Neural cell (in vitro differentiated cells): ENCODE measurements around the gene ITGA1. TPM values are rescaled to one million over a fixed set of nuclear protein-coding genes. Genes with fewer than 3 reads are reported as not detected.

Source experiments
- H2AFZ ChIP-seq: fragments of 200-600, 300-800 bp; sonication (generic), shearing (Covaris generic); 2 replicates; pipeline ENCODE4 v1.6.0; 2014; ENCODE audit warnings: low read depth, mild to moderate bottlenecking, antibody characterized with exemption, low read length, moderate library complexity
- H3F3A ChIP-seq: fragments of 200-600 bp; shearing (Covaris generic); 2 replicates; pipeline ENCODE4 v1.6.1; 2016; ENCODE audit warnings: mild to moderate bottlenecking, moderate library complexity, mixed read lengths, antibody characterized with exemption, low read length; ENCODE audit not compliant: insufficient read depth, poor library complexity, severe bottlenecking
- H3K27ac ChIP-seq: fragments of 200-600, 300-800 bp; sonication (generic), shearing (Covaris generic); 2 replicates; pipeline ENCODE4 v1.5.1; 2014; ENCODE audit warnings: mild to moderate bottlenecking, low read length, moderate library complexity
- H3K27me3 ChIP-seq: fragments of 300-800, 200-600 bp; sonication (generic), shearing (Covaris generic); 2 replicates; pipeline ENCODE4 v1.6.0; 2014; ENCODE audit warnings: mild to moderate bottlenecking, low read depth, low read length, moderate library complexity; ENCODE audit not compliant: insufficient read depth
- H3K36me3 ChIP-seq: fragments of 300-800, 200-600 bp; sonication (generic), shearing (Covaris generic); 2 replicates; pipeline ENCODE4 v1.5.1; 2014; ENCODE audit warnings: mild to moderate bottlenecking, antibody characterized with exemption, low read length, moderate library complexity; ENCODE audit not compliant: insufficient read depth
- H3K4me2 ChIP-seq: fragments of 300-800, 200-600 bp; sonication (generic), shearing (Covaris generic); 2 replicates; pipeline ENCODE4 v1.6.0; 2014; ENCODE audit warnings: mild to moderate bottlenecking, low read length
- H3K4me3 ChIP-seq: fragments of 300-800, 200-600 bp; sonication (generic), shearing (Covaris generic); 2 replicates; pipeline ENCODE4 v1.5.1; 2014; ENCODE audit warnings: mild to moderate bottlenecking, low read length, moderate library complexity
- H3K79me2 ChIP-seq: fragments of 200-600 bp; shearing (Covaris generic); replicated peaks from 2 replicates; pipeline ENCODE4 v1.6.0; 2014; ENCODE audit warnings: mild to moderate bottlenecking, low read length, moderate library complexity; ENCODE audit not compliant: insufficient read depth
- H3K9ac ChIP-seq: fragments of 300-800, 200-600 bp; sonication (generic), shearing (Covaris generic); 2 replicates; pipeline ENCODE4 v1.6.1; 2016; ENCODE audit warnings: mild to moderate bottlenecking, low read length, mixed read lengths
- H3K9me2 ChIP-seq: fragments of 200-600 bp; shearing (Covaris generic); 2 replicates; pipeline ENCODE4 v1.6.1; 2016; ENCODE audit warnings: mild to moderate bottlenecking, low read length, mixed read lengths; ENCODE audit not compliant: insufficient read depth
- H3K9me3 ChIP-seq: fragments of 200-600, 300-800 bp; sonication (generic), shearing (Covaris generic); 2 replicates; pipeline ENCODE4 v1.6.1; 2016; ENCODE audit warnings: mild to moderate bottlenecking, mixed run types, low read length, moderate library complexity, mixed read lengths
- H4K20me1 ChIP-seq: fragments of 200-600 bp; shearing (Covaris generic); 2 replicates; pipeline ENCODE4 v1.6.1; 2016; ENCODE audit warnings: mild to moderate bottlenecking, mixed run types; ENCODE audit not compliant: insufficient read depth
- EP300 ChIP-seq: fragments of 450-650 bp; conservative IDR thresholded peaks from 2 replicates; pipeline ENCODE4 v1.6.1; 2014; ENCODE audit warnings: antibody characterized with exemption, mild to moderate bottlenecking, moderate library complexity; ENCODE audit not compliant: poor library complexity, severe bottlenecking
- EZH2 ChIP-seq: fragments of 200-600, 300-800 bp; shearing (Covaris generic), sonication (generic); IDR thresholded peaks from 2 replicates; pipeline ENCODE4 v1.6.1; 2014; ENCODE audit warnings: antibody characterized with exemption, low read length, borderline replicate concordance, mild to moderate bottlenecking; ENCODE audit not compliant: insufficient read depth, poor library complexity, severe bottlenecking
- MXI1 ChIP-seq: fragments of 450-650 bp; conservative IDR thresholded peaks from 2 replicates; pipeline ENCODE4 v1.6.1; 2014; ENCODE audit warnings: antibody characterized with exemption, mild to moderate bottlenecking; ENCODE audit not compliant: poor library complexity, severe bottlenecking
- POLR2AphosphoS5 ChIP-seq: IDR thresholded peaks from 2 replicates; pipeline ENCODE4 v1.6.1; 2012
- RAD21 ChIP-seq: fragments of 450-650 bp; conservative IDR thresholded peaks from 2 replicates; pipeline ENCODE4 v1.6.1; 2014; ENCODE audit warnings: antibody characterized with exemption, mild to moderate bottlenecking, moderate library complexity
- SMC3 ChIP-seq: fragments of 450-650 bp; conservative IDR thresholded peaks from 2 replicates; pipeline ENCODE4 v1.6.1; 2014; ENCODE audit warnings: antibody characterized with exemption, mild to moderate bottlenecking, moderate library complexity; ENCODE audit not compliant: poor library complexity
- TAF1 ChIP-seq: IDR thresholded peaks from 2 replicates; pipeline ENCODE4 v1.6.1; 2012; ENCODE audit warnings: low read depth
- polyA plus RNA-seq: library from polyadenylated mRNA; depleted of rRNA; stranded (reverse); fragments of >200 nt; gene quantifications from 2 replicates; pipeline ENCODE4 v1.2.3, GENCODE V29; 2014
- TF ChIP-seq, protein P1 (sequence below): IDR thresholded peaks from 2 replicates; pipeline ENCODE4 v1.6.1; 2012; ENCODE audit warnings: borderline replicate concordance
- TF ChIP-seq, protein P2 (sequence below): fragments of 450-650 bp; IDR thresholded peaks from 2 replicates; pipeline ENCODE4 v1.5.1; 2014; ENCODE audit warnings: antibody characterized with exemption, mild to moderate bottlenecking, moderate library complexity; ENCODE audit not compliant: poor library complexity, severe bottlenecking

ITGA1 gene
- polyA plus RNA-seq, 1 donor from 2014 or later, result 0.15 TPM

DNA sequence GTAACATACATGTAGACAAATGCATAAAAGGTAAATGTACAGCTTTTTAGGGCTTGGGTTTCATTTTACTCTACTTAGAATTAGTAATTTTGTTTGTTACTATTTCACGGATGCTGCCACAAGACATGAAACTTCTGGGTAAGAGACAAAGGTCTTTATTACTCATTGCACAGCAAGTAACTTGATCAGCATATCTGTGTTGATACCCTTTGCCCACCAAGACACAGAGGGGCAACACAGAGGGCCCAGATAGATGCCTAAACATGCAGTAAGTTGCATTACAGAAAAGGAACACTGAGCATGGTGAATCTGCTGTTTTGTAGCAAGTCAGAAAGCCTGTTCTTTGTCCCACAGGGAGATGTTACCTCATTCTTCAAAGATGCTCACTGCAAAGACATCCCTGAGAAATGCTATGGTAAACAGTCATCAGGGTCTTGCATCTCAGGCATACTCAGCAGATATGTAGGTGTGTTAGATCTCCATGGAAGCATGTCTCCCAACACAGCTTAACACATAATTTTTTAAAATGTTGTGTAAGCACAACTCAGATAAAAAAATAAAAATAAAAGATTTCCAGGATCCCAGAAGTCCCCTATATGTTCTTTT lies 211.7 kb downstream of the ITGA1 start:
- Histone ChIP-seq H4K20me1 (no peaks in the 10 kb centered on the region), H3K9ac (no peak overlapping the region), H3K4me2 (no peak overlapping the region), H3K27me3 (no peaks in the 10 kb centered on the region), H3K36me3 (no peaks in the 10 kb centered on the region), H3K27ac (no peak overlapping the region), H3K9me2 (no peaks in the 10 kb centered on the region), H3K9me3 (no peaks in the 10 kb centered on the region), H3F3A (no peaks in the 10 kb centered on the region), H2AFZ (no peak overlapping the region), H3K79me2 (no peaks in the 10 kb centered on the region), H3K4me3 (no peak overlapping the region)
- TF ChIP-seq, protein P1, sequence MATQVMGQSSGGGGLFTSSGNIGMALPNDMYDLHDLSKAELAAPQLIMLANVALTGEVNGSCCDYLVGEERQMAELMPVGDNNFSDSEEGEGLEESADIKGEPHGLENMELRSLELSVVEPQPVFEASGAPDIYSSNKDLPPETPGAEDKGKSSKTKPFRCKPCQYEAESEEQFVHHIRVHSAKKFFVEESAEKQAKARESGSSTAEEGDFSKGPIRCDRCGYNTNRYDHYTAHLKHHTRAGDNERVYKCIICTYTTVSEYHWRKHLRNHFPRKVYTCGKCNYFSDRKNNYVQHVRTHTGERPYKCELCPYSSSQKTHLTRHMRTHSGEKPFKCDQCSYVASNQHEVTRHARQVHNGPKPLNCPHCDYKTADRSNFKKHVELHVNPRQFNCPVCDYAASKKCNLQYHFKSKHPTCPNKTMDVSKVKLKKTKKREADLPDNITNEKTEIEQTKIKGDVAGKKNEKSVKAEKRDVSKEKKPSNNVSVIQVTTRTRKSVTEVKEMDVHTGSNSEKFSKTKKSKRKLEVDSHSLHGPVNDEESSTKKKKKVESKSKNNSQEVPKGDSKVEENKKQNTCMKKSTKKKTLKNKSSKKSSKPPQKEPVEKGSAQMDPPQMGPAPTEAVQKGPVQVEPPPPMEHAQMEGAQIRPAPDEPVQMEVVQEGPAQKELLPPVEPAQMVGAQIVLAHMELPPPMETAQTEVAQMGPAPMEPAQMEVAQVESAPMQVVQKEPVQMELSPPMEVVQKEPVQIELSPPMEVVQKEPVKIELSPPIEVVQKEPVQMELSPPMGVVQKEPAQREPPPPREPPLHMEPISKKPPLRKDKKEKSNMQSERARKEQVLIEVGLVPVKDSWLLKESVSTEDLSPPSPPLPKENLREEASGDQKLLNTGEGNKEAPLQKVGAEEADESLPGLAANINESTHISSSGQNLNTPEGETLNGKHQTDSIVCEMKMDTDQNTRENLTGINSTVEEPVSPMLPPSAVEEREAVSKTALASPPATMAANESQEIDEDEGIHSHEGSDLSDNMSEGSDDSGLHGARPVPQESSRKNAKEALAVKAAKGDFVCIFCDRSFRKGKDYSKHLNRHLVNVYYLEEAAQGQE, result no peak
- TF ChIP-seq TAF1 (no peak), SMC3 (no peak), RAD21 (no peak), MXI1 (no peak), EP300 (no peak), POLR2AphosphoS5 (no peak), EZH2 (no peak)
- TF ChIP-seq, protein P2, sequence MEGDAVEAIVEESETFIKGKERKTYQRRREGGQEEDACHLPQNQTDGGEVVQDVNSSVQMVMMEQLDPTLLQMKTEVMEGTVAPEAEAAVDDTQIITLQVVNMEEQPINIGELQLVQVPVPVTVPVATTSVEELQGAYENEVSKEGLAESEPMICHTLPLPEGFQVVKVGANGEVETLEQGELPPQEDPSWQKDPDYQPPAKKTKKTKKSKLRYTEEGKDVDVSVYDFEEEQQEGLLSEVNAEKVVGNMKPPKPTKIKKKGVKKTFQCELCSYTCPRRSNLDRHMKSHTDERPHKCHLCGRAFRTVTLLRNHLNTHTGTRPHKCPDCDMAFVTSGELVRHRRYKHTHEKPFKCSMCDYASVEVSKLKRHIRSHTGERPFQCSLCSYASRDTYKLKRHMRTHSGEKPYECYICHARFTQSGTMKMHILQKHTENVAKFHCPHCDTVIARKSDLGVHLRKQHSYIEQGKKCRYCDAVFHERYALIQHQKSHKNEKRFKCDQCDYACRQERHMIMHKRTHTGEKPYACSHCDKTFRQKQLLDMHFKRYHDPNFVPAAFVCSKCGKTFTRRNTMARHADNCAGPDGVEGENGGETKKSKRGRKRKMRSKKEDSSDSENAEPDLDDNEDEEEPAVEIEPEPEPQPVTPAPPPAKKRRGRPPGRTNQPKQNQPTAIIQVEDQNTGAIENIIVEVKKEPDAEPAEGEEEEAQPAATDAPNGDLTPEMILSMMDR, result no peak

DNA sequence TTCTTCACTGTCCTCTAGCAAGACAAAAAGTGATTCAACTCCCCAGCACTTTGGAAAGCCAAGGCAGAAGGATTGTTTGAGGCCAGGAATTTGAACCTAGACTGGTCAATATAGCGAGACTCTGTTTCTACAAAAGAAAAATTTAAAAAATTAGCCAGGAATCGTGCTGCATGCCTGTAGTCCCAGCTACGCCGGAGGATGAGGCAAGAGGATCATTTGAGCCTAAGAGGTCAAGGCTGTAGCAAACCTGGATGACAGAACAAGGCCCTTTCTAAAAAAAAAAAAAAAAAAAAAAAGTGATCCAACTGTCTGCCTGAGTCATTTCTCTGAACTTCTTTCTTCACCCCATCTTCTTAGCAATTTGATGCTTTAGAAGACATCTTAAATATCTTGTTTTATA lies 213.8 kb downstream of the ITGA1 start:
- H3K9me2 ChIP-seq, result no peaks in the 10 kb centered on the region
- no peaks in the 10 kb centered on the region for H3K36me3 ChIP-seq
- H3K27me3 ChIP-seq, result no peaks in the 10 kb centered on the region
- no peak overlapping the region for H3K4me2 ChIP-seq
- H3K9ac ChIP-seq, result no peak overlapping the region
- H3K79me2 ChIP-seq, result no peaks in the 10 kb centered on the region
- no peak overlapping the region for H2AFZ ChIP-seq
- no peak overlapping the region for H3K27ac ChIP-seq
- no peaks in the 10 kb centered on the region for H3K9me3 ChIP-seq
- no peaks in the 10 kb centered on the region for H3F3A ChIP-seq
- H4K20me1 ChIP-seq, result no peaks in the 10 kb centered on the region
- TF ChIP-seq, protein P1, result no peak
- TF ChIP-seq RAD21 (no peak), MXI1 (no peak), EZH2 (no peak), POLR2AphosphoS5 (no peak), TAF1 (no peak), SMC3 (no peak), EP300 (no peak)
- TF ChIP-seq, protein P2, result no peak
- H3K4me3 ChIP-seq, result no peak overlapping the region
